ENCODE data around the gene CASP2. TPM values are rescaled to one million over a fixed set of nuclear protein-coding genes. Genes with fewer than 3 reads are reported as not detected.
A peak's percentile ranks its signal among the peaks of the same experiment; 100 is the strongest.

The CASP2 gene
- total RNA-seq, 1 experiment from 2014 or later: 64.1 TPM

GRCh38 chr7:143256932-143257331, 31.2 kb upstream of the CASP2 start:
- BruUV-seq (replicated peaks): no TSS peak
- CTCF ChIA-PET: no interaction called here
- H3K9me2 ChIP-seq (ENCODE audit: insufficient read depth): no peaks in the 10 kb centered on the region

More at GRCh38 chr7:143256932-143257331, 31.2 kb upstream of the CASP2 start:
- DNase-seq (ENCODE audit: low read depth, low spot score): no peak
- Histone ChIP-seq H3K9me3 (ENCODE audit: control insufficient read depth in 1 of 2, insufficient read depth in 1 of 2, low read depth in 1 of 2, low read length in 2 of 2) (no peaks in the 10 kb centered on the region), H3K27ac (ENCODE audit: low read depth, low read length) (no peak overlapping the region), H3K27me3 (ENCODE audit: insufficient read depth, low read length) (no peaks in the 10 kb centered on the region), H3K4me2 (ENCODE audit: low read length) (no peak overlapping the region), H3K9ac (ENCODE audit: low read length) (no peak overlapping the region), H3K4me3 (replicated peaks in 1 of 2; ENCODE audit: low read depth in 1 of 2, low read length in 2 of 2) (no peak overlapping the region), H2AFZ (ENCODE audit: low read depth, low read length, poor library complexity, severe bottlenecking) (no peak overlapping the region), H3K36me3 (ENCODE audit: control insufficient read depth in 1 of 2, insufficient read depth in 2 of 2, low read length in 2 of 2) (no peaks in the 10 kb centered on the region), H4K20me1 (ENCODE audit: insufficient read depth) (no peaks in the 10 kb centered on the region), H3K4me1 (ENCODE audit: control insufficient read depth in 1 of 2, insufficient read depth in 2 of 2, low read length in 2 of 2) (peaks cover 6 to 16% of the 10 kb centered on the region in 2 experiments; a peak in 3 of 4 replicates), H3K79me2 (ENCODE audit: insufficient read depth, low read length) (no peaks in the 10 kb centered on the region)
- intact Hi-C loops (cut with micrococcal nuclease): loop anchor here (5.0 kb wide), 1 partner anchor 150 kb away; the partner anchor contains the start of gene EPHA1
- TF ChIP-seq RAD21 (IDR thresholded peaks at IDR 0.05; ENCODE audit: low read depth) (no peak), CBX3 (IDR thresholded peaks at IDR 0.05; ENCODE audit: low read depth) (no peak), POLR2AphosphoS5 (IDR thresholded peaks at IDR 0.05; ENCODE audit: low read depth, low read length) (no peak), CTCF (IDR thresholded peaks at IDR 0.05 in 2 of 3, conservative IDR thresholded peaks at IDR 0.05 in 1 of 3; ENCODE audit: borderline replicate concordance in 1 of 3, insufficient read depth in 1 of 3, low read depth in 2 of 3, low read length in 2 of 3) (0 out of 6 replicates have a peak, but pooled peaks of 1 of the 3 experiments have one; percentile 0), SRF (IDR thresholded peaks at IDR 0.05; ENCODE audit: low read depth) (no peak), EZH2 (IDR thresholded peaks at IDR 0.05) (no peak), ELF1 (IDR thresholded peaks at IDR 0.05; ENCODE audit: borderline replicate concordance, low read depth) (no peak)
- TF ChIP-seq, protein P1, sequence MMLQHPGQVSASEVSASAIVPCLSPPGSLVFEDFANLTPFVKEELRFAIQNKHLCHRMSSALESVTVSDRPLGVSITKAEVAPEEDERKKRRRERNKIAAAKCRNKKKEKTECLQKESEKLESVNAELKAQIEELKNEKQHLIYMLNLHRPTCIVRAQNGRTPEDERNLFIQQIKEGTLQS (IDR thresholded peaks at IDR 0.05): no peak
- no peak for ATAC-seq
- POLR2A ChIA-PET: no interaction called here
- RAD21 ChIA-PET (ENCODE audit: low non-redundant PET in 1 of 2, low total read pairs in 2 of 2, uncharacterized antibody in 2 of 2, unreplicated experiment in 2 of 2): no interaction called here

Data from HCT116 (cell line).